OCI-M2 (cell line): Measurements from ENCODE around the gene ASMTL.
"Not testable (repeated sequence)": the region's sequence is repeated elsewhere in the genome, so short reads cannot be mapped to it uniquely, and the experiment has no call there.

Experiments used
- DNase-seq: peaks from one replicate; lab custom pipeline; 2025; ENCODE audit not compliant: unreplicated experiment; lab: John Stamatoyannopoulos, UW

The ASMTL gene

GRCh38 chrX:1434871-1435240 is 17.9 kb downstream of the ASMTL start:
- DNase-seq, result no peak

- DNase-seq, result no peak
These were observed 18.9 kb downstream of the ASMTL start for GRCh38 chrX:1433646-1434357.

GRCh38 chrX:1430451-1430850 is 22.3 kb downstream of the ASMTL start:
- no peak for DNase-seq

- no peak for DNase-seq
These were observed 25.0 kb downstream of the ASMTL start for GRCh38 chrX:1427756-1428155.

- DNase-seq, result not testable (repeated sequence)
These were observed 26.4 kb downstream of the ASMTL start for GRCh38 chrX:1426321-1426720.

GRCh38 chrX:1425381-1425780 is 27.3 kb downstream of the ASMTL start:
- no peak for DNase-seq

- DNase-seq, result no peak
These were observed 28.4 kb downstream of the ASMTL start for GRCh38 chrX:1424147-1424851.

- no peak for DNase-seq
These were observed 29.5 kb downstream of the ASMTL start for GRCh38 chrX:1423215-1423614.

GRCh38 chrX:1422135-1422465 is 30.6 kb downstream of the ASMTL start:
- no peak for DNase-seq

GRCh38 chrX:1421433-1422134 is 31.1 kb downstream of the ASMTL start:
- DNase-seq, result no peak

GRCh38 chrX:1420371-1420770 is 32.3 kb downstream of the ASMTL start:
- no peak for DNase-seq

GRCh38 chrX:1419545-1420355 is 33.0 kb downstream of the ASMTL start:
- no peak for DNase-seq

- no peak for DNase-seq
These were observed 33.7 kb downstream of the ASMTL start for GRCh38 chrX:1418901-1419544.

- DNase-seq, result no peak
These were observed 34.6 kb downstream of the ASMTL start for GRCh38 chrX:1417921-1418771.

- DNase-seq, result no peak
These were observed 35.5 kb downstream of the ASMTL start for GRCh38 chrX:1416965-1417760.

- DNase-seq, result no peak
These were observed 36.4 kb downstream of the ASMTL start for GRCh38 chrX:1416327-1416784.

GRCh38 chrX:1412551-1413161 is 40.1 kb downstream of the ASMTL start:
- no peak for DNase-seq

GRCh38 chrX:1411326-1411725 is 41.4 kb downstream of the ASMTL start:
- no peak for DNase-seq

GRCh38 chrX:1407035-1407434 is 45.7 kb downstream of the ASMTL start:
- no peak for DNase-seq
